RWPE2 (cell line): ENCODE measurements around the gene RPS15.

Source experiments
- ATAC-seq: fragments of 200-7000 bp; cut with Tn5 transposase; 3 replicates; pipeline ENCODE4 v1.9.1; 2021; ENCODE audit warnings: low read depth
- DNase-seq: peaks from one replicate; pipeline ENCODE4 v3.0.0-alpha.2; 2020; ENCODE audit warnings: low spot score
- H3K27ac ChIP-seq: fragments of 450-650 bp; 2 replicates; pipeline ENCODE4 v1.5.1; 2017; ENCODE audit warnings: mild to moderate bottlenecking; ENCODE audit not compliant: poor library complexity, severe bottlenecking
- H3K27me3 ChIP-seq: fragments of 250-450 bp; sonication (Bioruptor Pico); 2 replicates; pipeline ENCODE4 v1.5.1; 2021; ENCODE audit warnings: mild to moderate bottlenecking, moderate library complexity; ENCODE audit not compliant: insufficient read depth, poor library complexity, severe bottlenecking
- H3K36me3 ChIP-seq: fragments of 250-450 bp; sonication (Bioruptor Pico); 2 replicates; pipeline ENCODE4 v1.5.1; 2020; ENCODE audit warnings: low read depth, mild to moderate bottlenecking, moderate library complexity
- H3K4me1 ChIP-seq: fragments of 250-450 bp; sonication (Bioruptor Pico); 2 replicates; pipeline ENCODE4 v1.5.1; 2021; ENCODE audit warnings: mild to moderate bottlenecking, moderate library complexity; ENCODE audit not compliant: insufficient read depth, poor library complexity, severe bottlenecking
- H3K4me3 ChIP-seq: fragments of 250-450 bp; sonication (Bioruptor Pico); 2 replicates; pipeline ENCODE4 v1.5.1; 2021; ENCODE audit warnings: mild to moderate bottlenecking, moderate library complexity; ENCODE audit not compliant: severe bottlenecking
- H3K9me3 ChIP-seq: fragments of 250-450 bp; sonication (Bioruptor Pico); 2 replicates; pipeline ENCODE4 v1.5.1; 2021; ENCODE audit warnings: mild to moderate bottlenecking, moderate library complexity; ENCODE audit not compliant: severe bottlenecking
- CTCF ChIP-seq: fragments of 450-650 bp; IDR thresholded peaks from one replicate; pipeline ENCODE4 v1.5.1; 2017; ENCODE audit warnings: mild to moderate bottlenecking, moderate library complexity; ENCODE audit not compliant: poor library complexity, severe bottlenecking

RPS15 gene

GRCh38 chr19:1392407-1392806 is 45.8 kb upstream of the RPS15 start:
- Histone ChIP-seq H3K9me3 (no peaks in the 10 kb centered on the region), H3K4me3 (no peak overlapping the region), H3K27ac (no peak overlapping the region), H3K27me3 (no peaks in the 10 kb centered on the region), H3K36me3 (peaks cover 19% of the 10 kb centered on the region), H3K4me1 (peaks cover 4% of the 10 kb centered on the region)
- TF ChIP-seq CTCF: no peak
- no peak for ATAC-seq
- DNase-seq: no peak

- Histone ChIP-seq H3K27me3 (no peaks in the 10 kb centered on the region), H3K36me3 (peaks cover 19% of the 10 kb centered on the region), H3K4me1 (peaks cover 4% of the 10 kb centered on the region), H3K9me3 (no peaks in the 10 kb centered on the region), H3K27ac (no peak overlapping the region), H3K4me3 (no peak overlapping the region)
- ATAC-seq (no peak), DNase-seq (no peak)
- TF ChIP-seq CTCF: no peak
Measured at GRCh38 chr19:1392939-1393530, 45.2 kb upstream of the RPS15 start.

- Histone ChIP-seq H3K9me3 (no peaks in the 10 kb centered on the region), H3K36me3 (peaks cover 16% of the 10 kb centered on the region), H3K4me3 (no peak overlapping the region), H3K27me3 (no peaks in the 10 kb centered on the region), H3K27ac (no peak overlapping the region), H3K4me1 (peaks cover 4% of the 10 kb centered on the region)
- ATAC-seq: no peak
- no peak for TF ChIP-seq CTCF
- DNase-seq: no peak
Measured at GRCh38 chr19:1393841-1394240, 44.4 kb upstream of the RPS15 start.

- Histone ChIP-seq H3K4me1 (peaks cover 4% of the 10 kb centered on the region), H3K9me3 (no peaks in the 10 kb centered on the region), H3K27me3 (no peaks in the 10 kb centered on the region), H3K4me3 (no peak overlapping the region), H3K36me3 (peaks cover 10% of the 10 kb centered on the region), H3K27ac (no peak overlapping the region)
- DNase-seq (no peak), ATAC-seq (peak; percentile 79)
- TF ChIP-seq CTCF: no peak
Measured at GRCh38 chr19:1394252-1395193, 43.7 kb upstream of the RPS15 start.
